NCI-H1436 treated with DMSO at 0.1 percent for 48 hours (cell line): ENCODE measurements around the gene SIPA1.
A peak's percentile ranks its signal among the peaks of the same experiment; 100 is the strongest.
"Not testable (repeated sequence)": the region's sequence is repeated elsewhere in the genome, so short reads cannot be mapped to it uniquely, and the experiment has no call there.

Experiments used
- DNase-seq: peaks from one replicate; lab custom pipeline; 2025; lab: John Stamatoyannopoulos, UW

Gene SIPA1

GRCh38 chr11:65661599-65662246 lies 23.8 kb downstream of the SIPA1 start:
- DNase-seq: no peak

GRCh38 chr11:65662247-65662798 lies 24.4 kb downstream of the SIPA1 start:
- DNase-seq: no peak

- DNase-seq: no peak
Measured at GRCh38 chr11:65662799-65663638, 25.1 kb downstream of the SIPA1 start, which contains the start of gene RELA. Gene RELA, minus strand, starts transcription at chr11:65662916. Its CDS starts 84 bp downstream, at chr11:65662832.

- DNase-seq: no peak
Measured at GRCh38 chr11:65663639-65664200, 25.8 kb downstream of the SIPA1 start.

GRCh38 chr11:65672180-65672860 lies 34.4 kb downstream of the SIPA1 start:
- no peak for DNase-seq

- no peak for DNase-seq
Measured at GRCh38 chr11:65672982-65673381, 35.1 kb downstream of the SIPA1 start.

- DNase-seq: no peak
Measured at GRCh38 chr11:65680192-65680743, 42.4 kb downstream of the SIPA1 start.

GRCh38 chr11:65683480-65683879 lies 45.6 kb downstream of the SIPA1 start:
- not testable (repeated sequence) for DNase-seq

- no peak for DNase-seq
Measured at GRCh38 chr11:65685981-65686380, 48.1 kb downstream of the SIPA1 start.

- DNase-seq: not testable (repeated sequence)
Measured at GRCh38 chr11:65691847-65692246, 53.9 kb downstream of the SIPA1 start.

GRCh38 chr11:65692367-65692766 lies 54.5 kb downstream of the SIPA1 start:
- no peak for DNase-seq

GRCh38 chr11:65695459-65696241 lies 57.7 kb downstream of the SIPA1 start:
- peak; percentile 16 for DNase-seq

- no peak for DNase-seq
Measured at GRCh38 chr11:65696802-65697552, 59.1 kb downstream of the SIPA1 start.

- no peak for DNase-seq
Measured at GRCh38 chr11:65698205-65698604, 60.3 kb downstream of the SIPA1 start.

- DNase-seq: no peak
Measured at GRCh38 chr11:65699306-65699705, 61.4 kb downstream of the SIPA1 start.

GRCh38 chr11:65700399-65700798 lies 62.5 kb downstream of the SIPA1 start:
- no peak for DNase-seq
